ENCODE results near the gene NCKAP5.
"Not testable (repeated sequence)": the region's sequence is repeated elsewhere in the genome, so short reads cannot be mapped to it uniquely, and the experiment has no call there.

The NCKAP5 gene

GRCh38 chr2:132701810-132702209 lies 866.5 kb downstream of the NCKAP5 start:
- no peak for DNase-seq (ENCODE audit: low spot score)

GRCh38 chr2:132699802-132700201 lies 868.5 kb downstream of the NCKAP5 start:
- not testable (repeated sequence) for DNase-seq (ENCODE audit: low spot score)

- not testable (repeated sequence) for DNase-seq (ENCODE audit: low spot score)
Measured at GRCh38 chr2:132698347-132698746, 869.9 kb downstream of the NCKAP5 start.

GRCh38 chr2:132697556-132698205 lies 870.6 kb downstream of the NCKAP5 start:
- no peak for DNase-seq (ENCODE audit: low spot score)

GRCh38 chr2:132692816-132693215 lies 875.4 kb downstream of the NCKAP5 start:
- DNase-seq (ENCODE audit: low spot score), result no peak

- DNase-seq (ENCODE audit: low spot score), result no peak
Measured at GRCh38 chr2:132691556-132691955, 876.7 kb downstream of the NCKAP5 start.

GRCh38 chr2:132690664-132691303 lies 877.5 kb downstream of the NCKAP5 start:
- DNase-seq (ENCODE audit: low spot score), result no peak

- no peak for DNase-seq (ENCODE audit: low spot score)
Measured at GRCh38 chr2:132681766-132682165, 886.5 kb downstream of the NCKAP5 start.

- DNase-seq (ENCODE audit: low spot score), result no peak
Measured at GRCh38 chr2:132680544-132680943, 887.7 kb downstream of the NCKAP5 start.

- DNase-seq (ENCODE audit: low spot score), result no peak
Measured at GRCh38 chr2:132678483-132678882, 889.8 kb downstream of the NCKAP5 start.

- DNase-seq (ENCODE audit: low spot score), result no peak
Measured at GRCh38 chr2:132677661-132678060, 890.6 kb downstream of the NCKAP5 start.

- DNase-seq (ENCODE audit: low spot score), result no peak
Measured at GRCh38 chr2:132676999-132677398, 891.3 kb downstream of the NCKAP5 start.

GRCh38 chr2:132671151-132671835 lies 897.0 kb downstream of the NCKAP5 start:
- no peak for DNase-seq (ENCODE audit: low spot score)

- no peak for DNase-seq (ENCODE audit: low spot score)
Measured at GRCh38 chr2:132670496-132671150, 897.6 kb downstream of the NCKAP5 start.

- DNase-seq (ENCODE audit: low spot score), result no peak
Measured at GRCh38 chr2:132669908-132670495, 898.3 kb downstream of the NCKAP5 start, which contains the start of gene LYPD1. Gene LYPD1, minus strand, starts transcription at chr2:132670205. Its CDS starts 273 bp downstream, at chr2:132669932.

- DNase-seq (ENCODE audit: low spot score), result no peak
Measured at GRCh38 chr2:132668987-132669907, 899.0 kb downstream of the NCKAP5 start.

- no peak for DNase-seq (ENCODE audit: low spot score)
Measured at GRCh38 chr2:132668189-132668823, 900.0 kb downstream of the NCKAP5 start.

GRCh38 chr2:132667706-132668105 lies 900.6 kb downstream of the NCKAP5 start:
- no peak for DNase-seq (ENCODE audit: low spot score)

GRCh38 chr2:132665401-132666140 lies 902.7 kb downstream of the NCKAP5 start:
- DNase-seq (ENCODE audit: low spot score), result no peak

GRCh38 chr2:132664096-132664495 lies 904.2 kb downstream of the NCKAP5 start:
- no peak for DNase-seq (ENCODE audit: low spot score)
